ENCODE data around the gene TRAPPC14.

Gene TRAPPC14

GRCh38 chr7:100160067-100160466 is 1.5 kb upstream of the TRAPPC14 start:
- Histone ChIP-seq H3K9me3 (ENCODE audit: control insufficient read depth in 2 of 2, low read length in 2 of 2) (no peaks in the 10 kb centered on the region), H3K27ac (ENCODE audit: low read length) (no peak overlapping the region), H3K36me3 (ENCODE audit: control insufficient read depth in 2 of 2, insufficient read depth in 2 of 2, low read length in 2 of 2) (peaks cover 8 to 13% of the 10 kb centered on the region in 2 donors), H3K27me3 (ENCODE audit: control insufficient read depth in 1 of 2, insufficient read depth in 2 of 2, low read length in 2 of 2) (peaks cover 0 to 3% of the 10 kb centered on the region in 2 donors), H3K4me1 (ENCODE audit: control insufficient read depth, insufficient read depth, low read length) (peaks cover 22% of the 10 kb centered on the region), H3K4me3 (ENCODE audit: low read length in 2 of 2) (no peak overlapping the region), H3K9ac (ENCODE audit: low read length in 2 of 2) (no peak overlapping the region)

DNA sequence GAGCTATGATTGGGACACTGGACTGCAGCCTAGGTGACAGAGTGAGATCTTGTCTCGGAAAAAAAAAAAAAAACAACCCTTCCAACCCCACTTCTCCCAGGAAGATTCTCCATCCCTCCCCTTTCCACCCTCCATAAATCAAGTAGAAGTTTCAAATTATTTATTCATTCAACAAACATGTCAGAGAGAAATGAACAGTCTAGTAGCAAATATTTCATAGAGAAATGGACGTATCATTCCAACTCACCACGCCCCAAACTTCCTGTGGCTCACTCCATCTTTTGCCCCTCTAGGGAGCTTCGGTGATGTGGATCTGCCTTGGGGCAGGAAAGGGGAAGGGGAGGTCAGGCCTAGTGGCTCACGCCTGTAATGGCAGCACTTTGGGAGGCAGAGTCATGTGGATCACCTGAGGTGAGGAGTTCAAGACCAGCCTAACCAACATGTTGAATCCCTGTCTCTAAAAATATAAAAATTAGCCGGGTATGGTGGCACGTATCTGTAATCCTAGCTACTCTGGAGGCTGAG is 638 bp upstream of the TRAPPC14 start:
- H3K36me3 ChIP-seq (ENCODE audit: control insufficient read depth in 2 of 2, insufficient read depth in 2 of 2, low read length in 2 of 2): peaks cover 11 to 13% of the 10 kb centered on the region in 2 donors
- peak overlapping the region; percentile 44 to 81 for H3K4me3 ChIP-seq (ENCODE audit: low read length in 2 of 2)
- peaks cover 0 to 3% of the 10 kb centered on the region in 2 donors for H3K27me3 ChIP-seq (ENCODE audit: control insufficient read depth in 1 of 2, insufficient read depth in 2 of 2, low read length in 2 of 2)

DNA sequence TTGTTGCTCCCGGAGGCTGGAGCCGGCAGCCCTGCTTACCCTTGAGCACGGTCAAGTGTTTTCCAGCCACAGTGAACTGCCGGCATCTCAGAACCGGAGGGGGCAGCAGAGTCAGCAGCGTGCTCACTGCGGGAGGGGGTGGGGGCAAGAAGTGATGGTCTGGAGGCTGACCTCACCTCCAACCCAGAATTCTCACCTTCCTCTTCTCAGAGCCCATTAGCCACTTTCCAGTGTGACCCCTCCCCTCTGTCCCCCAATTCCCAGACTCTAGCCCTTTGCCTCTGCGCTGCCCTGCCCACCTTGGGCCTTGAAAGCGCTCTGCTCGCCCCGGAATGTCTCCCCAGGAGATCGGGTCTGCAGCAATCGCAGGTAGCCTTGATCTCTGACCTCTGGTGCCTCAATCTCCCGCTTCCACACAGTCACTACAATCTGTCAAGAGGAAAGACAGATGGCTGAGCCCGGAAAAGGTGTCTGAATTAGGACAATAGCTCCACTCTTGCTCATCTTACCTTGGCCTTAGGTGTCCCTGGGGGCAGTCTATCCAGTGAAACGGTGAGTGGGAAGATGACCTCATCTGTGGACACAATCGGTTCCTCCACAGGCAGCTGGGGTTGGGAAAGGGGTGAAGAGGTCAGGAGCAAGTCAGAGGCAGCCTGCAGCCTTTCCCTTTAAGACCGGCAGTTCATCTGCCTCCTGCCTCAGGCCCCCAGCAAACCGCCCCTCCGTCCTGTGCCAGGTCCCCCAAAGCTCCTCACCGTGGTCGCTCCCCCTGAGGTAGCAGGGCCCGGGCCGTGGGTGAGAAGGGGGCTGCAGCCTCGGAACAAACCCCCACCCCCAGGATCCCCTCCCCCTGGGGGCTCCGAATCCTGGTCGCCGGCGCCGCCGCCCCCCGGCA is 942 bp downstream of the TRAPPC14 start:
- no peaks in the 10 kb centered on the region for H3K27me3 ChIP-seq (ENCODE audit: control insufficient read depth in 1 of 2, insufficient read depth in 2 of 2, low read length in 2 of 2)
- peak overlapping the region; percentile 73 to 80 for H3K9ac ChIP-seq (ENCODE audit: low read length in 2 of 2)
- H3K4me3 ChIP-seq (ENCODE audit: low read length in 2 of 2): peak overlapping the region; percentile 44 to 81
- H3K27ac ChIP-seq (ENCODE audit: low read length): peak overlapping the region; percentile 55
- H3K4me1 ChIP-seq (ENCODE audit: control insufficient read depth, insufficient read depth, low read length): peaks cover 26% of the 10 kb centered on the region
- peaks cover 11 to 22% of the 10 kb centered on the region in 2 donors for H3K36me3 ChIP-seq (ENCODE audit: control insufficient read depth in 2 of 2, insufficient read depth in 2 of 2, low read length in 2 of 2)
- H3K9me3 ChIP-seq (ENCODE audit: control insufficient read depth in 2 of 2, low read length in 2 of 2): no peaks in the 10 kb centered on the region

More for the DNA sequence above, 638 bp upstream of the TRAPPC14 start:
- no peaks in the 10 kb centered on the region for H3K9me3 ChIP-seq (ENCODE audit: control insufficient read depth in 2 of 2, low read length in 2 of 2)
- H3K27ac ChIP-seq (ENCODE audit: low read length): peak overlapping the region; percentile 55
- peak overlapping the region; percentile 73 to 80 for H3K9ac ChIP-seq (ENCODE audit: low read length in 2 of 2)
- H3K4me1 ChIP-seq (ENCODE audit: control insufficient read depth, insufficient read depth, low read length): peaks cover 26% of the 10 kb centered on the region

DNA sequence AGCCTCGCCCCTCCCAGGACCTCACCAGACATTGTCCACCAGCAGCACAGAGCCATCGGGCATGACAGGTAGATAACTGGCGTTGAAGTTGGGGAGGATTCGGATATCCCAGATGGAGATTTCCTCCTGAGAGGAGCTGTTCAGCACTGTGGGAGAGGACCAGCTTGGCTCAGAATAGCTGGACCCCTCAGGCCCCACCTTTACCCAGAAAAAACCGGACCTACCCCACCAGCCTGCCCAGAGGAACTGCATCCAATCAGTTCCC is 1.5 kb downstream of the TRAPPC14 start:
- H3K9me3 ChIP-seq (ENCODE audit: control insufficient read depth in 2 of 2, low read length in 2 of 2): no peaks in the 10 kb centered on the region
- no peak overlapping the region for H3K4me3 ChIP-seq (ENCODE audit: low read length in 2 of 2)
- H3K27me3 ChIP-seq (ENCODE audit: control insufficient read depth in 1 of 2, insufficient read depth in 2 of 2, low read length in 2 of 2): no peaks in the 10 kb centered on the region
- H3K4me1 ChIP-seq (ENCODE audit: control insufficient read depth, insufficient read depth, low read length): peaks cover 26% of the 10 kb centered on the region
- peaks cover 11 to 22% of the 10 kb centered on the region in 2 donors for H3K36me3 ChIP-seq (ENCODE audit: control insufficient read depth in 2 of 2, insufficient read depth in 2 of 2, low read length in 2 of 2)
- no peak overlapping the region for H3K9ac ChIP-seq (ENCODE audit: low read length in 2 of 2)
- H3K27ac ChIP-seq (ENCODE audit: low read length): no peak overlapping the region

DNA sequence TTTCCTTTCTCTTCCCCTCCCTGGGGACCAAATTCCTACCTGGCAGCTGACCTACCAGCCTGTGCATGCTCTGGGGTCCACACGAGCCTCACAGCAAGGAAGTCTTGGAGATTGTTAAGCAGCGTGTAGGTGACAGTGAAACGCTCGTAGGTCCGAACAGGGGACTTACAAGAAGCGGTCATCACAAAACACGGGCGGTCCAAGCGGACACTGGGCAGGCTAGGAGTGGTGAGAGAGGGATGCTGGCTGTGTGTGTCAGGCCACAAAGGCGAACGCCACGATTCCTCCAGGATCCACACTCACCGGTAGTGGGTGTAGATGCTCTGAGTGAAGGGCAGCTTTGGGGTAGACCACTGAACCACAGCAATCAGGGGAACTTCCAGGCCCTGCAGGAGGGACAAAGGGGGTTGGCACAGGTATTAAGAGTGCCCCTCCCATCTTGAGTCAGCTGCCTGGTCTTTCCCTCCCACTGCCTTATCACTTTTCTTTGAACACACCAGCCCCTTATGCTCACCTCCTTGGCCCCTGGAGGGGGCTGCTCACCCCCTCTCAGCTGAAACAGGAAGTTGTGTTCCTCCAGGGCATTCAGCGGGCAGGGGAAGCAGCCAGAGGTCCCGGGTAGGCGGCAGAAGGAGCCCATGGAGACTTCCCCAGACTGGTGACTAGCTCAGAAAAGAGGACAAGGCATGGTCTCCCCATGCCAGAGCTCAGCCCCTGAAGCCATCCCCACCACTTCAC is 2.0 kb downstream of the TRAPPC14 start:
- H3K4me3 ChIP-seq (ENCODE audit: low read length in 2 of 2): no peak overlapping the region
- H3K27me3 ChIP-seq (ENCODE audit: control insufficient read depth in 1 of 2, insufficient read depth in 2 of 2, low read length in 2 of 2): no peaks in the 10 kb centered on the region
- no peaks in the 10 kb centered on the region for H3K9me3 ChIP-seq (ENCODE audit: control insufficient read depth in 2 of 2, low read length in 2 of 2)
- H3K9ac ChIP-seq (ENCODE audit: low read length in 2 of 2): no peak overlapping the region
- peaks cover 26% of the 10 kb centered on the region for H3K4me1 ChIP-seq (ENCODE audit: control insufficient read depth, insufficient read depth, low read length)
- H3K27ac ChIP-seq (ENCODE audit: low read length): no peak overlapping the region
- H3K36me3 ChIP-seq (ENCODE audit: control insufficient read depth in 2 of 2, insufficient read depth in 2 of 2, low read length in 2 of 2): peaks cover 11 to 22% of the 10 kb centered on the region in 2 donors

- Histone ChIP-seq H3K4me1 (ENCODE audit: control insufficient read depth, insufficient read depth, low read length) (peaks cover 26% of the 10 kb centered on the region), H3K9ac (ENCODE audit: low read length in 2 of 2) (no peak overlapping the region), H3K36me3 (ENCODE audit: control insufficient read depth in 2 of 2, insufficient read depth in 2 of 2, low read length in 2 of 2) (peaks cover 11 to 22% of the 10 kb centered on the region in 2 donors), H3K4me3 (ENCODE audit: low read length in 2 of 2) (no peak overlapping the region), H3K27ac (ENCODE audit: low read length) (no peak overlapping the region), H3K27me3 (ENCODE audit: control insufficient read depth in 1 of 2, insufficient read depth in 2 of 2, low read length in 2 of 2) (no peaks in the 10 kb centered on the region), H3K9me3 (ENCODE audit: control insufficient read depth in 2 of 2, low read length in 2 of 2) (no peaks in the 10 kb centered on the region)
These were observed 2.8 kb downstream of the TRAPPC14 start for GRCh38 chr7:100155553-100156317.

- no peaks in the 10 kb centered on the region for H3K9me3 ChIP-seq (ENCODE audit: control insufficient read depth in 2 of 2, low read length in 2 of 2)
- H3K9ac ChIP-seq (ENCODE audit: low read length in 2 of 2): no peak overlapping the region
- no peaks in the 10 kb centered on the region for H3K27me3 ChIP-seq (ENCODE audit: control insufficient read depth in 1 of 2, insufficient read depth in 2 of 2, low read length in 2 of 2)
- H3K36me3 ChIP-seq (ENCODE audit: control insufficient read depth in 2 of 2, insufficient read depth in 2 of 2, low read length in 2 of 2): peaks cover 11 to 22% of the 10 kb centered on the region in 2 donors
- no peak overlapping the region for H3K27ac ChIP-seq (ENCODE audit: low read length)
- no peak overlapping the region for H3K4me3 ChIP-seq (ENCODE audit: low read length in 2 of 2)
- peaks cover 27% of the 10 kb centered on the region for H3K4me1 ChIP-seq (ENCODE audit: control insufficient read depth, insufficient read depth, low read length)
These were observed 3.7 kb downstream of the TRAPPC14 start for GRCh38 chr7:100154651-100155491.

DNA sequence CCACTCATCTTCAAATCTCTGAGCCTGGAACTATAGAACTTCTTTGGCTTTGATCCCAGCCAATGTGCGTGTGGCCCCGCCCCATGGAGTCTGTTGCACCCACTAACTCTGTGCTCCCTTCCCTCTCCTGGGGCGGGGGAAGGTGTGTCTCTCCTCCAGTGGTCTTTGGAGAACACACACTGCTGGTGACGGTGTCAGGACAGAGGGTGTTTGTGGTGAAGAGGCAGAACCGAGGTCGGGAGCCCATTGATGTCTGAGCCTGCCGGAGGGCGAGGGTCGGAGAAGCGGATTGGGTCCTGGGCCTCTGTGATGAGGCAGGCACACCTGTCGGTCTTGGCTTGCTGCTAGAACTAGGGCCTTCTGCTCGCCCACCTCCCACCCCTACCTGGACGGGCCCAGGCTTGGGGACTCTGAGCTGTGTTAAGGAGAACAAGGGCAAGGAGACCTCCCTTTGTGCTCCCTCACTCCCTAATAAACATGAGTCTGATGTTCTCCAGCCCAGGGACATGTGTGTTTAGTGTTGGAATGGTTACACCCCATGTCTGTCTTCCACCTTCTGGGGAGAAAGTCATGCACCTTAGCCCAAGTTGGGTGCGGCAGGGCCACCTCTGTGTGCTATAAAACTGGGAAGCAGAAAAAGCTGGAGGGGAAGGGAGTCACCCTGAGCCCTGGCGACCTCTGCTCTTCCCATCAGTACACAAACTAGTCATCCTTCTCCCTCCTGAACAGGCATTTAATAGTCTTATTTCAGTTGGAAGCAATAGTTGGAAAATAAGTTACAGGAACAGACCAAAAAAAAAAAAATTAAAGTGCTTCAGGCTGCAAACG is 4.6 kb downstream of the TRAPPC14 start:
- no peaks in the 10 kb centered on the region for H3K27me3 ChIP-seq (ENCODE audit: control insufficient read depth in 1 of 2, insufficient read depth in 2 of 2, low read length in 2 of 2)
- H3K4me3 ChIP-seq (ENCODE audit: low read length in 2 of 2): no peak overlapping the region
- H3K27ac ChIP-seq (ENCODE audit: low read length): no peak overlapping the region
- H3K9ac ChIP-seq (ENCODE audit: low read length in 2 of 2): no peak overlapping the region
- no peaks in the 10 kb centered on the region for H3K9me3 ChIP-seq (ENCODE audit: control insufficient read depth in 2 of 2, low read length in 2 of 2)
- H3K4me1 ChIP-seq (ENCODE audit: control insufficient read depth, insufficient read depth, low read length): peaks cover 29% of the 10 kb centered on the region
- peaks cover 11 to 22% of the 10 kb centered on the region in 2 donors for H3K36me3 ChIP-seq (ENCODE audit: control insufficient read depth in 2 of 2, insufficient read depth in 2 of 2, low read length in 2 of 2)

- Histone ChIP-seq H3K4me1 (ENCODE audit: control insufficient read depth, insufficient read depth, low read length) (peaks cover 28% of the 10 kb centered on the region), H3K27ac (ENCODE audit: low read length) (no peak overlapping the region), H3K9ac (ENCODE audit: low read length in 2 of 2) (no peak overlapping the region), H3K4me3 (ENCODE audit: low read length in 2 of 2) (no peak overlapping the region), H3K9me3 (ENCODE audit: control insufficient read depth in 2 of 2, low read length in 2 of 2) (no peaks in the 10 kb centered on the region), H3K36me3 (ENCODE audit: control insufficient read depth in 2 of 2, insufficient read depth in 2 of 2, low read length in 2 of 2) (peaks cover 11 to 22% of the 10 kb centered on the region in 2 donors), H3K27me3 (ENCODE audit: control insufficient read depth in 1 of 2, insufficient read depth in 2 of 2, low read length in 2 of 2) (no peaks in the 10 kb centered on the region)
These were observed 5.4 kb downstream of the TRAPPC14 start for GRCh38 chr7:100152937-100153666.

Measured in stomach smooth muscle (tissue), 2 donors.